Mucosa of stomach (tissue), 1 donor: ENCODE measurements around the gene DCLK1.

ENCODE experiments used
- H3K27me3 ChIP-seq: one replicate; pipeline ENCODE4 v1.7.0; 2013; ENCODE audit warnings: mild to moderate bottlenecking, low read length; ENCODE audit not compliant: control insufficient read depth, insufficient read depth
- H3K36me3 ChIP-seq: one replicate; pipeline ENCODE4 v1.7.0; 2013; ENCODE audit warnings: low read length; ENCODE audit not compliant: control insufficient read depth, insufficient read depth
- H3K4me1 ChIP-seq: one replicate; pipeline ENCODE4 v1.7.0; 2013; ENCODE audit warnings: mild to moderate bottlenecking, low read length; ENCODE audit not compliant: control insufficient read depth, insufficient read depth
- H3K4me3 ChIP-seq: one replicate; pipeline ENCODE4 v1.7.0; 2013; ENCODE audit warnings: low read length
- H3K9ac ChIP-seq: one replicate; pipeline ENCODE4 v1.7.0; 2013; ENCODE audit warnings: mild to moderate bottlenecking, low read length, moderate library complexity
- H3K9me3 ChIP-seq: one replicate; pipeline ENCODE4 v1.7.0; 2013; ENCODE audit warnings: mild to moderate bottlenecking, low read length, moderate library complexity; ENCODE audit not compliant: control insufficient read depth
- donor health status: Pancreatic carcinoma.

Gene DCLK1

GRCh38 chr13:35854286-35854685, 276.9 kb downstream of the DCLK1 start:
- no peaks in the 10 kb centered on the region for H3K36me3 ChIP-seq
- H3K4me3 ChIP-seq: no peak overlapping the region
- no peaks in the 10 kb centered on the region for H3K9me3 ChIP-seq
- no peaks in the 10 kb centered on the region for H3K4me1 ChIP-seq
- no peak overlapping the region for H3K9ac ChIP-seq
- no peaks in the 10 kb centered on the region for H3K27me3 ChIP-seq

GRCh38 chr13:35851881-35852280, 279.3 kb downstream of the DCLK1 start:
- no peaks in the 10 kb centered on the region for H3K36me3 ChIP-seq
- H3K9me3 ChIP-seq: no peaks in the 10 kb centered on the region
- H3K4me1 ChIP-seq: no peaks in the 10 kb centered on the region
- no peak overlapping the region for H3K4me3 ChIP-seq
- no peaks in the 10 kb centered on the region for H3K27me3 ChIP-seq
- no peak overlapping the region for H3K9ac ChIP-seq

GRCh38 chr13:35851356-35851755, 279.8 kb downstream of the DCLK1 start:
- Histone ChIP-seq H3K9me3 (no peaks in the 10 kb centered on the region), H3K4me1 (no peaks in the 10 kb centered on the region), H3K4me3 (no peak overlapping the region), H3K9ac (no peak overlapping the region), H3K27me3 (no peaks in the 10 kb centered on the region), H3K36me3 (no peaks in the 10 kb centered on the region)

- H3K9me3 ChIP-seq: no peaks in the 10 kb centered on the region
- H3K36me3 ChIP-seq: no peaks in the 10 kb centered on the region
- H3K4me3 ChIP-seq: no peak overlapping the region
- H3K27me3 ChIP-seq: no peaks in the 10 kb centered on the region
- H3K9ac ChIP-seq: no peak overlapping the region
- no peaks in the 10 kb centered on the region for H3K4me1 ChIP-seq
These were observed 280.6 kb downstream of the DCLK1 start for GRCh38 chr13:35850569-35850968.

- Histone ChIP-seq H3K36me3 (no peaks in the 10 kb centered on the region), H3K27me3 (no peaks in the 10 kb centered on the region), H3K4me3 (no peak overlapping the region), H3K9ac (no peak overlapping the region), H3K4me1 (no peaks in the 10 kb centered on the region), H3K9me3 (no peaks in the 10 kb centered on the region)
These were observed 281.9 kb downstream of the DCLK1 start for GRCh38 chr13:35849256-35849644.

GRCh38 chr13:35848336-35849255, 282.6 kb downstream of the DCLK1 start:
- Histone ChIP-seq H3K4me1 (no peaks in the 10 kb centered on the region), H3K36me3 (no peaks in the 10 kb centered on the region), H3K4me3 (no peak overlapping the region), H3K9me3 (no peaks in the 10 kb centered on the region), H3K27me3 (no peaks in the 10 kb centered on the region), H3K9ac (no peak overlapping the region)

- no peak overlapping the region for H3K9ac ChIP-seq
- no peaks in the 10 kb centered on the region for H3K36me3 ChIP-seq
- H3K4me1 ChIP-seq: no peaks in the 10 kb centered on the region
- no peak overlapping the region for H3K4me3 ChIP-seq
- H3K9me3 ChIP-seq: no peaks in the 10 kb centered on the region
- H3K27me3 ChIP-seq: no peaks in the 10 kb centered on the region
These were observed 287.9 kb downstream of the DCLK1 start for GRCh38 chr13:35843272-35843671.

GRCh38 chr13:35841060-35841521, 290.1 kb downstream of the DCLK1 start:
- no peak overlapping the region for H3K9ac ChIP-seq
- no peaks in the 10 kb centered on the region for H3K27me3 ChIP-seq
- H3K4me3 ChIP-seq: no peak overlapping the region
- H3K9me3 ChIP-seq: no peaks in the 10 kb centered on the region
- H3K4me1 ChIP-seq: no peaks in the 10 kb centered on the region
- no peaks in the 10 kb centered on the region for H3K36me3 ChIP-seq

GRCh38 chr13:35839806-35840205, 291.4 kb downstream of the DCLK1 start:
- Histone ChIP-seq H3K27me3 (no peaks in the 10 kb centered on the region), H3K9me3 (no peaks in the 10 kb centered on the region), H3K4me1 (no peaks in the 10 kb centered on the region), H3K36me3 (no peaks in the 10 kb centered on the region), H3K4me3 (no peak overlapping the region), H3K9ac (no peak overlapping the region)

GRCh38 chr13:35838356-35838755, 292.8 kb downstream of the DCLK1 start:
- Histone ChIP-seq H3K4me3 (no peak overlapping the region), H3K4me1 (no peaks in the 10 kb centered on the region), H3K36me3 (no peaks in the 10 kb centered on the region), H3K9me3 (no peaks in the 10 kb centered on the region), H3K27me3 (no peaks in the 10 kb centered on the region), H3K9ac (no peak overlapping the region)

- Histone ChIP-seq H3K36me3 (no peaks in the 10 kb centered on the region), H3K4me1 (no peaks in the 10 kb centered on the region), H3K9ac (no peak overlapping the region), H3K27me3 (no peaks in the 10 kb centered on the region), H3K9me3 (no peaks in the 10 kb centered on the region), H3K4me3 (no peak overlapping the region)
These were observed 294.7 kb downstream of the DCLK1 start for GRCh38 chr13:35836446-35836845.

GRCh38 chr13:35835989-35836388, 295.2 kb downstream of the DCLK1 start:
- H3K9me3 ChIP-seq: no peaks in the 10 kb centered on the region

More at GRCh38 chr13:35835989-35836388, 295.2 kb downstream of the DCLK1 start:
- Histone ChIP-seq H3K27me3 (no peaks in the 10 kb centered on the region), H3K9ac (no peak overlapping the region), H3K4me1 (no peaks in the 10 kb centered on the region), H3K36me3 (no peaks in the 10 kb centered on the region), H3K4me3 (no peak overlapping the region)
